Prostate gland (tissue), 2 donors: ENCODE results near the gene AP1M1.

Source experiments
- POLR2A ChIP-seq: fragments of 450-650 bp; IDR thresholded peaks from one replicate; pipeline ENCODE4 v1.6.1; 2016; ENCODE audit warnings: antibody characterized with exemption, mild to moderate bottlenecking
- TF ChIP-seq, protein P1 (sequence below), 4 experiments: fragments of 200-600 bp in 2 of 4; fragments of 450-650 bp in 2 of 4; sonication (generic) in 2 of 4; IDR thresholded peaks; 1 replicate in 3 of 4; 2 replicates in 1 of 4; pipeline ENCODE4 v1.5.1; 2016 to 2019; ENCODE audit warnings: antibody characterized with exemption in 4 of 4, mild to moderate bottlenecking in 2 of 4, moderate library complexity in 2 of 4

- TF ChIP-seq, protein P1, sequence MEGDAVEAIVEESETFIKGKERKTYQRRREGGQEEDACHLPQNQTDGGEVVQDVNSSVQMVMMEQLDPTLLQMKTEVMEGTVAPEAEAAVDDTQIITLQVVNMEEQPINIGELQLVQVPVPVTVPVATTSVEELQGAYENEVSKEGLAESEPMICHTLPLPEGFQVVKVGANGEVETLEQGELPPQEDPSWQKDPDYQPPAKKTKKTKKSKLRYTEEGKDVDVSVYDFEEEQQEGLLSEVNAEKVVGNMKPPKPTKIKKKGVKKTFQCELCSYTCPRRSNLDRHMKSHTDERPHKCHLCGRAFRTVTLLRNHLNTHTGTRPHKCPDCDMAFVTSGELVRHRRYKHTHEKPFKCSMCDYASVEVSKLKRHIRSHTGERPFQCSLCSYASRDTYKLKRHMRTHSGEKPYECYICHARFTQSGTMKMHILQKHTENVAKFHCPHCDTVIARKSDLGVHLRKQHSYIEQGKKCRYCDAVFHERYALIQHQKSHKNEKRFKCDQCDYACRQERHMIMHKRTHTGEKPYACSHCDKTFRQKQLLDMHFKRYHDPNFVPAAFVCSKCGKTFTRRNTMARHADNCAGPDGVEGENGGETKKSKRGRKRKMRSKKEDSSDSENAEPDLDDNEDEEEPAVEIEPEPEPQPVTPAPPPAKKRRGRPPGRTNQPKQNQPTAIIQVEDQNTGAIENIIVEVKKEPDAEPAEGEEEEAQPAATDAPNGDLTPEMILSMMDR (IDR thresholded peaks at IDR 0.05): no peak
- TF ChIP-seq POLR2A: no peak
These were observed 67.5 kb downstream of the AP1M1 start for GRCh38 chr19:16265205-16265604.
